ENCODE measurements around the gene IQCB1.
"Not testable (repeated sequence)": the region's sequence is repeated elsewhere in the genome, so short reads cannot be mapped to it uniquely, and the experiment has no call there.

The IQCB1 gene

GRCh38 chr3:121803771-121804320 is 31.0 kb downstream of the IQCB1 start:
- DNase-seq (ENCODE audit: low spot score), result no peak

GRCh38 chr3:121800906-121801305 is 34.0 kb downstream of the IQCB1 start:
- DNase-seq (ENCODE audit: low spot score), result no peak

GRCh38 chr3:121796970-121797369 is 37.9 kb downstream of the IQCB1 start:
- no peak for DNase-seq (ENCODE audit: low spot score)

GRCh38 chr3:121794264-121794983 is 40.4 kb downstream of the IQCB1 start:
- DNase-seq (ENCODE audit: low spot score), result no peak

GRCh38 chr3:121793078-121793477 is 41.8 kb downstream of the IQCB1 start:
- DNase-seq (ENCODE audit: low spot score), result no peak

GRCh38 chr3:121786485-121786884 is 48.4 kb downstream of the IQCB1 start:
- peak; percentile 60 for DNase-seq (ENCODE audit: low spot score)

GRCh38 chr3:121782784-121783183 is 52.1 kb downstream of the IQCB1 start:
- DNase-seq (ENCODE audit: low spot score), result not testable (repeated sequence)

- DNase-seq (ENCODE audit: low spot score), result no peak
These were observed 53.2 kb downstream of the IQCB1 start for GRCh38 chr3:121781611-121782010.

- DNase-seq (ENCODE audit: low spot score), result not testable (repeated sequence)
These were observed 59.8 kb downstream of the IQCB1 start for GRCh38 chr3:121775095-121775494.

- no peak for DNase-seq (ENCODE audit: low spot score)
These were observed 65.6 kb downstream of the IQCB1 start for GRCh38 chr3:121769246-121769645.

- no peak for DNase-seq (ENCODE audit: low spot score)
These were observed 66.4 kb downstream of the IQCB1 start for GRCh38 chr3:121768452-121768851.

- no peak for DNase-seq (ENCODE audit: low spot score)
These were observed 75.2 kb downstream of the IQCB1 start for GRCh38 chr3:121759541-121760202.

GRCh38 chr3:121758727-121759450 is 76.0 kb downstream of the IQCB1 start:
- no peak for DNase-seq (ENCODE audit: low spot score)

GRCh38 chr3:121757812-121758545 is 76.9 kb downstream of the IQCB1 start:
- no peak for DNase-seq (ENCODE audit: low spot score)

GRCh38 chr3:121757087-121757811 is 77.6 kb downstream of the IQCB1 start:
- no peak for DNase-seq (ENCODE audit: low spot score)

- DNase-seq (ENCODE audit: low spot score), result no peak
These were observed 82.1 kb downstream of the IQCB1 start for GRCh38 chr3:121752772-121753171.

- no peak for DNase-seq (ENCODE audit: low spot score)
These were observed 82.6 kb downstream of the IQCB1 start for GRCh38 chr3:121752261-121752660.

- DNase-seq (ENCODE audit: low spot score), result no peak
These were observed 84.8 kb downstream of the IQCB1 start for GRCh38 chr3:121750087-121750415.

GRCh38 chr3:121749276-121750086 is 85.4 kb downstream of the IQCB1 start, which contains the start of gene GOLGB1:
GOLGB1 (minus strand) TSS chr3:121749741; CDS start chr3:121730971, 18,770 bp downstream.
- peak; percentile 97 for DNase-seq (ENCODE audit: low spot score)

GRCh38 chr3:121748680-121749275 is 86.1 kb downstream of the IQCB1 start:
- peak; percentile 21 for DNase-seq (ENCODE audit: low spot score)

All from hepatic stellate cell (primary cell).